ENCODE measurements around the gene SHISA7.

Gene SHISA7

GRCh38 chr19:55443045-55443823 lies at the start of gene SHISA7:
TSS of gene SHISA7 (minus strand) at chr19:55443300. CDS start at chr19:55442863, 437 bp downstream.
- no peak for TF ChIP-seq CTCF (IDR thresholded peaks at IDR 0.05; ENCODE audit: extremely low read depth, missing control alignments)
- DNase-seq (ENCODE audit: low spot score) = peak; percentile 48

GRCh38 chr19:55492362-55492944 lies 49.4 kb upstream of the SHISA7 start:
- DNase-seq (ENCODE audit: low spot score) = no peak
- TF ChIP-seq CTCF (IDR thresholded peaks at IDR 0.05; ENCODE audit: extremely low read depth, missing control alignments) = no peak

- no peak for TF ChIP-seq CTCF (IDR thresholded peaks at IDR 0.05; ENCODE audit: extremely low read depth, missing control alignments)
- no peak for DNase-seq (ENCODE audit: low spot score)
These were observed 48.7 kb upstream of the SHISA7 start for GRCh38 chr19:55491546-55492360.

GRCh38 chr19:55490478-55491432 lies 47.7 kb upstream of the SHISA7 start:
- DNase-seq (ENCODE audit: low spot score) = no peak

GRCh38 chr19:55489711-55490477 lies 46.8 kb upstream of the SHISA7 start:
- DNase-seq (ENCODE audit: low spot score) = peak; percentile 35
- no peak for TF ChIP-seq CTCF (IDR thresholded peaks at IDR 0.05; ENCODE audit: extremely low read depth, missing control alignments)

More at GRCh38 chr19:55490478-55491432, 47.7 kb upstream of the SHISA7 start:
- TF ChIP-seq CTCF (IDR thresholded peaks at IDR 0.05; ENCODE audit: extremely low read depth, missing control alignments) = no peak

- no peak for TF ChIP-seq CTCF (IDR thresholded peaks at IDR 0.05; ENCODE audit: extremely low read depth, missing control alignments)
- no peak for DNase-seq (ENCODE audit: low spot score)
These were observed 46.0 kb upstream of the SHISA7 start for GRCh38 chr19:55488986-55489710.
